Dendritic cell treated with granulocyte-macrophage colony-stimulating factor and Interleukin-4, amounts not matched to agents 40 ng/mL and 50 ng/mL, for 4 days (primary cell): ENCODE results near the gene DNTT.

Source experiments
- H3K27ac Mint-ChIP-seq: one replicate; pipeline ENCODE4 v1.8.0; 2022; ENCODE audit warnings: mild to moderate bottlenecking, mixed read lengths
- H3K27me3 Mint-ChIP-seq: one replicate; pipeline ENCODE4 v1.8.0; 2022; ENCODE audit warnings: mild to moderate bottlenecking, mixed read lengths
- H3K36me3 Mint-ChIP-seq: one replicate; pipeline ENCODE4 v1.8.0; 2022; ENCODE audit warnings: low read depth, mixed read lengths
- H3K4me1 Mint-ChIP-seq: one replicate; pipeline ENCODE4 v1.8.0; 2022; ENCODE audit warnings: low read depth, mixed read lengths
- H3K4me3 Mint-ChIP-seq: one replicate; pipeline ENCODE4 v1.8.0; 2022; ENCODE audit warnings: mild to moderate bottlenecking, moderate library complexity, mixed read lengths
- H3K9me3 Mint-ChIP-seq: one replicate; pipeline ENCODE4 v1.8.0; 2022; ENCODE audit warnings: mixed read lengths
- intact Hi-C: fragments of 100-400 bp; cut with micrococcal nuclease; formaldehyde crosslinking; loops from one replicate; pipeline ENCODE4 v1.15.0; 2022

DNTT gene

DNA sequence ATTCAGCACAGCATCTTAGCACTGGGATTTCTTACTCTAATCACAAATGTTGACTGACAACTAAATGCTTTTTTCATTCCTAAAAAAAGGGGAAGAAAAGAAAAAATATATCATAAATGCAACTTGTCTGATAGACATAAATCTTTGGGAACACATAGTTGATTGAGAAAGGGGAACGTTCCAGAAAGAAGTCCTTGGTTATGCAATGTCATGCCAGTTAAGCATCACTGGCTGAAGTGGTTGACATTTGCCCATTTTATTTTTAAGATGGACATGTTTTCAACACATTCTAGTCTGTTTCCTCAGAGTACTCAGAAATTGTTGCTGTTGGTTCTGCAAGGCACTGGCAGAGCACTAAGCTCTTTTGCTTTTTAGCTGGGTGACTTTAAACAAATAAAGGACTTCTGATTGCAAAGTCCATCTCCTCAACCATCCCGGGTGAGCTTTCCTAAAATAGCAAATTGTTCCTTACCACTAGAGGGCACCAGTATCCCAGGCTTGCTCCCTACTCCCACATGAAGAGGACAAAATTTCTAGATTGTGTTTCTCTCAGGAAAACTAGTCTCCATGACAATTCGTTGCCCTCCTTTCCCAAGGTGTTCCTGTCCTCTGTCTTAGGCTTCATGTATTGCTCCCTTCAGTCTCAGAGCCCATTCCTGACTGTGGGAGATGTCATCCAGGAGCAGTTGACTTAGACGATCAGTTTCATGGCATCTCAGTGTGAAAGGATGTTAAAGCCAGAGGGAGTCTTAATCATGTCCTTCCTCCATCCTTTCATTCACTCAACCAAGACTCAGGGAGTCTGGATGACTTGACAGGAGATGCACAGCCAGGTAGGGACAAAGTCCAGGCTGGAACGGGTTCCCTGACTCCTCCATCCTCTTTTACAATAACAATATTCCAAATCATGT, 30.6 kb downstream of the DNTT start:
- intact Hi-C loops, result no loop called here
- Mint-ChIP-seq H3K9me3 (no peaks in the 10 kb centered on the region), H3K36me3 (no peaks in the 10 kb centered on the region), H3K27ac (no peak overlapping the region), H3K27me3 (no peaks in the 10 kb centered on the region), H3K4me3 (no peak overlapping the region), H3K4me1 (peaks cover 6% of the 10 kb centered on the region)

DNA sequence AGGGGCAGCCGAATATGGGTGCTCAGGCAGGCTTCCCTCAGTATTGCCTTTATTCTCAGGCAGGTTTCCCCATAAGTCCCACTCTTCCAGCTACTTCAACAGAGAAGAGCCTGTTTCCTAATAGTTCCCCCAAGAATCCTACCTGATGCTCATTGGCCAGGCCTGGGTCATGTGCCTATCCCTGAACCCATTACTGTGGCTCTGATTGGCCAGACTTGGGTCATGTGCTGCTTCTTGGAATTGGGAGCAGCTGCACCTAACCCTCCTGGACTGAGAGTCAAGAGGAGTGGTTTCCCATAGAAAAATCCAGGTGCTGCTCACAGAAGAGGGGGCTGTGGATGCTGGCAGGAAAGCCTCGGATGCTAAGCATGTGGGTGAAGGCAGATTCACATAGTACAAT, 32.9 kb downstream of the DNTT start:
- no peaks in the 10 kb centered on the region for H3K27me3 Mint-ChIP-seq
- peaks cover 6% of the 10 kb centered on the region for H3K4me1 Mint-ChIP-seq
- no peaks in the 10 kb centered on the region for H3K9me3 Mint-ChIP-seq
- no peak overlapping the region for H3K27ac Mint-ChIP-seq
- H3K36me3 Mint-ChIP-seq, result no peaks in the 10 kb centered on the region
- no peak overlapping the region for H3K4me3 Mint-ChIP-seq
- intact Hi-C loops, result no loop called here

GRCh38 chr10:96338279-96338925, 34.2 kb downstream of the DNTT start:
- Mint-ChIP-seq H3K4me1 (peaks cover 6% of the 10 kb centered on the region), H3K27me3 (no peaks in the 10 kb centered on the region), H3K4me3 (no peak overlapping the region), H3K27ac (no peak overlapping the region), H3K36me3 (no peaks in the 10 kb centered on the region), H3K9me3 (no peaks in the 10 kb centered on the region)
- intact Hi-C loops, result no loop called here

- intact Hi-C loops, result no loop called here
- Mint-ChIP-seq H3K36me3 (no peaks in the 10 kb centered on the region), H3K27ac (no peak overlapping the region), H3K27me3 (no peaks in the 10 kb centered on the region), H3K4me1 (peaks cover 11% of the 10 kb centered on the region), H3K4me3 (no peak overlapping the region), H3K9me3 (no peaks in the 10 kb centered on the region)
Observed at GRCh38 chr10:96339383-96339782, 35.1 kb downstream of the DNTT start.

- H3K27me3 Mint-ChIP-seq, result no peaks in the 10 kb centered on the region
- H3K4me1 Mint-ChIP-seq, result peaks cover 10% of the 10 kb centered on the region
- H3K36me3 Mint-ChIP-seq, result no peaks in the 10 kb centered on the region
- H3K27ac Mint-ChIP-seq, result no peak overlapping the region
- no peaks in the 10 kb centered on the region for H3K9me3 Mint-ChIP-seq
- intact Hi-C loops, result loop anchor here (2.0 kb wide), 1 partner anchor 323 kb away; no protein-coding TSS in a partner anchor
- H3K4me3 Mint-ChIP-seq, result no peak overlapping the region
Observed at GRCh38 chr10:96339956-96340904, 36.0 kb downstream of the DNTT start.

- H3K27ac Mint-ChIP-seq, result no peak overlapping the region
- intact Hi-C loops, result loop anchor here (2.0 kb wide), 1 partner anchor 325 kb away; no protein-coding TSS in a partner anchor
- H3K36me3 Mint-ChIP-seq, result no peaks in the 10 kb centered on the region
- peaks cover 9% of the 10 kb centered on the region for H3K9me3 Mint-ChIP-seq
- H3K27me3 Mint-ChIP-seq, result no peaks in the 10 kb centered on the region
- no peak overlapping the region for H3K4me3 Mint-ChIP-seq
- H3K4me1 Mint-ChIP-seq, result peaks cover 12% of the 10 kb centered on the region
Observed at GRCh38 chr10:96341219-96342182, 37.3 kb downstream of the DNTT start.

GRCh38 chr10:96342402-96342801, 38.2 kb downstream of the DNTT start:
- H3K9me3 Mint-ChIP-seq, result peaks cover 9% of the 10 kb centered on the region
- peaks cover 12% of the 10 kb centered on the region for H3K4me1 Mint-ChIP-seq
- intact Hi-C loops, result no loop called here
- H3K4me3 Mint-ChIP-seq, result no peak overlapping the region
- no peaks in the 10 kb centered on the region for H3K36me3 Mint-ChIP-seq
- H3K27me3 Mint-ChIP-seq, result no peaks in the 10 kb centered on the region
- no peak overlapping the region for H3K27ac Mint-ChIP-seq

DNA sequence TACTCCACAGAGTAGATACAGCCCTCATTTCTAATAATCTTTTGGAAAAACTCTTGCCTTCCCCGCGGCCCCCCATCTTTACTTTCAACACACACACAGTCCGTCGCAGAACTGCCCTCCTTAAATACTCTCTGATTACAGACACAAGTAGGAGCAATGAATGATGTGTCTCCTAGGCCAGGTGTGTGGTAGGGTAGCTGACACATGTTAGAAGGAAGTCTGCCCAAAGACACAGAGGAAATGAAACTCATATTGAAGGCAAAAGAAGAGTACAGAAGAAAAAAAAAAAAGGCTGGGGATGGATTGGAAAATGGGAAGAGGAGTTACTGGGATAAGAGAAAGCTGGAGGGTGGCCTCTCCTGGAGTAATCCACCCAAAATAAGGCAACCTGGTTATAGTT, 39.9 kb downstream of the DNTT start:
- H3K27ac Mint-ChIP-seq, result no peak overlapping the region
- no peak overlapping the region for H3K4me3 Mint-ChIP-seq
- H3K9me3 Mint-ChIP-seq, result peaks cover 9% of the 10 kb centered on the region
- H3K36me3 Mint-ChIP-seq, result no peaks in the 10 kb centered on the region
- peaks cover 12% of the 10 kb centered on the region for H3K4me1 Mint-ChIP-seq
- peaks cover 2% of the 10 kb centered on the region for H3K27me3 Mint-ChIP-seq
- intact Hi-C loops, result no loop called here

GRCh38 chr10:96345222-96345621, 41.0 kb downstream of the DNTT start:
- peaks cover 2% of the 10 kb centered on the region for H3K27me3 Mint-ChIP-seq
- intact Hi-C loops, result no loop called here
- H3K27ac Mint-ChIP-seq, result no peak overlapping the region
- no peaks in the 10 kb centered on the region for H3K36me3 Mint-ChIP-seq
- peaks cover 9% of the 10 kb centered on the region for H3K9me3 Mint-ChIP-seq
- H3K4me3 Mint-ChIP-seq, result no peak overlapping the region
- peaks cover 12% of the 10 kb centered on the region for H3K4me1 Mint-ChIP-seq

GRCh38 chr10:96346295-96346694, 42.1 kb downstream of the DNTT start:
- H3K36me3 Mint-ChIP-seq, result no peaks in the 10 kb centered on the region
- intact Hi-C loops, result no loop called here
- peaks cover 9% of the 10 kb centered on the region for H3K9me3 Mint-ChIP-seq
- peaks cover 2% of the 10 kb centered on the region for H3K27me3 Mint-ChIP-seq
- no peak overlapping the region for H3K27ac Mint-ChIP-seq
- no peak overlapping the region for H3K4me3 Mint-ChIP-seq
- peaks cover 12% of the 10 kb centered on the region for H3K4me1 Mint-ChIP-seq

GRCh38 chr10:96352027-96352426, 47.8 kb downstream of the DNTT start:
- H3K36me3 Mint-ChIP-seq, result no peaks in the 10 kb centered on the region
- intact Hi-C loops, result no loop called here
- H3K27me3 Mint-ChIP-seq, result peaks cover 7% of the 10 kb centered on the region
- H3K9me3 Mint-ChIP-seq, result no peaks in the 10 kb centered on the region
- no peak overlapping the region for H3K27ac Mint-ChIP-seq
- no peak overlapping the region for H3K4me3 Mint-ChIP-seq
- no peaks in the 10 kb centered on the region for H3K4me1 Mint-ChIP-seq

GRCh38 chr10:96352582-96352981, 48.3 kb downstream of the DNTT start:
- Mint-ChIP-seq H3K27ac (no peak overlapping the region), H3K36me3 (no peaks in the 10 kb centered on the region), H3K9me3 (no peaks in the 10 kb centered on the region), H3K4me3 (no peak overlapping the region), H3K4me1 (no peaks in the 10 kb centered on the region), H3K27me3 (peaks cover 5% of the 10 kb centered on the region)
- intact Hi-C loops, result no loop called here
